Nephron (organoid): ENCODE results near the gene CDHR2.
"Not testable (repeated sequence)": the region's sequence is repeated elsewhere in the genome, so short reads cannot be mapped to it uniquely, and the experiment has no call there.

Experiments
- H3K27ac Mint-ChIP-seq, 3 experiments: 2 replicates each; pipeline ENCODE4 v1.8.0; 2020; ENCODE audit warnings: mixed read lengths in 3 of 3, mild to moderate bottlenecking in 2 of 3, moderate library complexity in 1 of 3
- H3K27me3 Mint-ChIP-seq: 2 replicates; pipeline ENCODE4 v1.8.0; 2021; ENCODE audit warnings: low read depth, mild to moderate bottlenecking, moderate library complexity, mixed read lengths
- H3K36me3 Mint-ChIP-seq: 2 replicates; pipeline ENCODE4 v1.8.0; 2020; ENCODE audit warnings: low read depth, mixed read lengths
- H3K4me1 Mint-ChIP-seq: 2 replicates; pipeline ENCODE4 v1.8.0; 2020; ENCODE audit warnings: mixed read lengths
- H3K4me3 Mint-ChIP-seq, 3 experiments: 2 replicates each; pipeline ENCODE4 v1.8.0; 2020; ENCODE audit warnings: mild to moderate bottlenecking in 3 of 3, mixed read lengths in 3 of 3, moderate library complexity in 2 of 3
- H3K9me3 Mint-ChIP-seq: 2 replicates; pipeline ENCODE4 v1.8.0; 2020; ENCODE audit warnings: mixed read lengths
- TF ChIP-seq, protein P1 (sequence below), 3 experiments: fragments of 200-600 bp; sonication (generic); IDR thresholded peaks; one replicate each; pipeline ENCODE4 v1.5.0; 2021; ENCODE audit warnings: antibody characterized with exemption in 3 of 3; ENCODE audit not compliant: unreplicated experiment in 3 of 3

CDHR2 gene

DNA sequence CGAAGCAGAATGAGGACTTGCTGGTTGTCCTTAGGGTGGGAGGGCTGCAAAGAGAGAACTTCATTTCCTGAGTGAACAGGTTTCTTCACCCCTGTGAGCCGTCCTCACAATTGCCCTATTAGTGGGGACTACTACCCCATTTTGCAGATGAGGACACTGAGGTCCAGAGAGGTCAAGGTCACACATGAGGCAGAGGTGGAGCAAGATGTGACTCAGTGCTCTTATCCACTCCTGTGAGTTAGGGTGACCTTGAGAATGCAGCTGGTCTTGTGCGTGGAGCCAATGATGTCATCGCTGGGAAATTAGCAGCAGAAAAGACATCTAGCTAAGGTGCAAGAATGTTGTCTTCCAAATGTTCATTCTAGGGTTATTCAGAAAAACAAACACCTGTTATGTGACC lies 33.9 kb downstream of the CDHR2 start:
- Mint-ChIP-seq H3K27me3 (peaks cover 11% of the 10 kb centered on the region), H3K9me3 (peaks cover 15% of the 10 kb centered on the region), H3K4me1 (no peaks in the 10 kb centered on the region), H3K36me3 (no peaks in the 10 kb centered on the region), H3K27ac (no peak overlapping the region), H3K4me3 (no peak overlapping the region)
- TF ChIP-seq, protein P1, sequence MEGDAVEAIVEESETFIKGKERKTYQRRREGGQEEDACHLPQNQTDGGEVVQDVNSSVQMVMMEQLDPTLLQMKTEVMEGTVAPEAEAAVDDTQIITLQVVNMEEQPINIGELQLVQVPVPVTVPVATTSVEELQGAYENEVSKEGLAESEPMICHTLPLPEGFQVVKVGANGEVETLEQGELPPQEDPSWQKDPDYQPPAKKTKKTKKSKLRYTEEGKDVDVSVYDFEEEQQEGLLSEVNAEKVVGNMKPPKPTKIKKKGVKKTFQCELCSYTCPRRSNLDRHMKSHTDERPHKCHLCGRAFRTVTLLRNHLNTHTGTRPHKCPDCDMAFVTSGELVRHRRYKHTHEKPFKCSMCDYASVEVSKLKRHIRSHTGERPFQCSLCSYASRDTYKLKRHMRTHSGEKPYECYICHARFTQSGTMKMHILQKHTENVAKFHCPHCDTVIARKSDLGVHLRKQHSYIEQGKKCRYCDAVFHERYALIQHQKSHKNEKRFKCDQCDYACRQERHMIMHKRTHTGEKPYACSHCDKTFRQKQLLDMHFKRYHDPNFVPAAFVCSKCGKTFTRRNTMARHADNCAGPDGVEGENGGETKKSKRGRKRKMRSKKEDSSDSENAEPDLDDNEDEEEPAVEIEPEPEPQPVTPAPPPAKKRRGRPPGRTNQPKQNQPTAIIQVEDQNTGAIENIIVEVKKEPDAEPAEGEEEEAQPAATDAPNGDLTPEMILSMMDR (IDR thresholded peaks at IDR 0.05; ENCODE audit: unreplicated experiment in 3 of 3), result no peak

DNA sequence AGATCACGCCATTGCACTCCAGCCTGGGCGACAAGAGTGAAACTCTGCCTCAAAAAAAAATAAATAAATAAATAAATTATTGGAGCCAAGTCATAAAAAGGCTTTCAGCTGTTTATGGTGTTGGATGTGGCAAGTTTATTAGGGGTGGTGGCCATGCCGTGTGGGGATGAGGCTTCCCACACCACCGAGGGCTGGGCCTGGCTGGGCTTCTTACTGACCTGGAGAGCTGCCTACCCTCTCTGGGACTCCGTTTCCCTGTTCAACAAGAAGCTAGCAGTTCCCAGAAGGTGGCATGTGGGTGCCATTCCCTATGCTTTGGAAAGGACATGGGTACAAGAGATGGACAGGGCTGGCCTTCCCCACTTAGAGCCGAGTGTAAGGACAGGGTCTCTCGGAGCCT lies 38.3 kb downstream of the CDHR2 start:
- Mint-ChIP-seq H3K9me3 (peaks cover 15% of the 10 kb centered on the region), H3K4me3 (no peak overlapping the region), H3K27me3 (peaks cover 4% of the 10 kb centered on the region), H3K27ac (no peak overlapping the region), H3K4me1 (no peaks in the 10 kb centered on the region), H3K36me3 (no peaks in the 10 kb centered on the region)
- TF ChIP-seq, protein P1 (IDR thresholded peaks at IDR 0.05; ENCODE audit: unreplicated experiment in 3 of 3), result no peak

DNA sequence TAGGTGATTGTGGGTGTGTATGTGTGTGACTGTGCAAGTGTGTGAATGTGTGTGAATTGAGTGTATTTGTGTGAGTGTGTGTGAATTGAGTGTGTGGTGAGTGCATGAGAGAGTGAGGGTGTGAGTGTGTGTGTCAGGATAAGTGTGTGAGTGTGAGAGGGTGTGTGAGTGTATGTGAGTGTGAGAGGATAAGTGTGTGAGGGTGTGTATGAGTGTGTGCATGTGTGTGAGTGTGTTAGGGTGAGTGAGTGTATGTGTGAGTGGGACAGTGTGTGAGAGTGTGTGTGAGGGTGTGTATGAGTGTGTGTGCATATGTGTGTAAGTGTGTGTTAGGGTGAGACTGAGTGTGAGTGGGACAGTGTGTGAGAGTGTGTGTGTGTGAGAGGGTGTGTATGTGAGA lies 39.2 kb downstream of the CDHR2 start:
- TF ChIP-seq, protein P1 (IDR thresholded peaks at IDR 0.05; ENCODE audit: unreplicated experiment in 3 of 3), result no peak
- peaks cover 14% of the 10 kb centered on the region for H3K9me3 Mint-ChIP-seq
- H3K27ac Mint-ChIP-seq, result no peak overlapping the region
- no peaks in the 10 kb centered on the region for H3K27me3 Mint-ChIP-seq
- no peak overlapping the region for H3K4me3 Mint-ChIP-seq
- no peaks in the 10 kb centered on the region for H3K36me3 Mint-ChIP-seq
- H3K4me1 Mint-ChIP-seq, result no peaks in the 10 kb centered on the region

DNA sequence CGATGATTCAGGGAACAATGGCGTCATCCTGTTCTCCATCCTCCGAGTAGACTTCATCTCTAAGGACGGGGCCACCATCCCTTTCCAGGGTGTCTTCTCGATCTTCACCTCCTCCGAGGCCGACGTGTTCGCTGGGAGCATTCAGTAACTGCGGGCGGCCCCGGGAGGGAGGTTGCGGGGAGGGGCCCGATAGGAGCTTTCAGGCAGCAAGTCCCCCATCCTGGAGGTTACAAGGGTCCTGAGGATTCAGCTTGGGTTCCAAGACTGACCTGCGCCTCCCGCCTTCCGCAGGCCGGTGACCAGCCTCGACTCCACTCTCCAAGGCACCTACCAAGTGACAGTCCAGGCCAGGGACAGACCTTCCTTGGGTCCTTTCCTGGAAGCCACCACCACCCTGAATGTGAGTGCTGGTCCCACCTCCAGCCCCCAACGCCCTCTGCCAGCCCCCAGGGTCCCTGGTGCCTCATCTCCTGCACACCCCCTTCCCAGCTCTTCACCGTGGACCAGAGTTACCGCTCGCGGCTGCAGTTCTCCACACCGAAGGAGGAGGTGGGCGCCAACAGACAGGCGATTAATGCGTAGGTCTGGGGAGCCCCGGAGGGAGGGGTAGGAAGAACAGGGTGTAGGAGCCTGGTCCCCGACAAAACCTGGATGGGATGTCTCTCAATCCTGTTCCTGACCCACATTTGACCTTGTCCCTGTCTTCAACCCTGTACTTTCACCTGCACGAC lies 40.1 kb downstream of the CDHR2 start:
- no peaks in the 10 kb centered on the region for H3K36me3 Mint-ChIP-seq
- H3K4me3 Mint-ChIP-seq, result no peak overlapping the region
- H3K9me3 Mint-ChIP-seq, result peaks cover 9% of the 10 kb centered on the region
- no peaks in the 10 kb centered on the region for H3K4me1 Mint-ChIP-seq
- no peak overlapping the region for H3K27ac Mint-ChIP-seq
- H3K27me3 Mint-ChIP-seq, result peaks cover under 1% of the 10 kb centered on the region
- TF ChIP-seq, protein P1 (IDR thresholded peaks at IDR 0.05; ENCODE audit: unreplicated experiment in 3 of 3), result no peak

DNA sequence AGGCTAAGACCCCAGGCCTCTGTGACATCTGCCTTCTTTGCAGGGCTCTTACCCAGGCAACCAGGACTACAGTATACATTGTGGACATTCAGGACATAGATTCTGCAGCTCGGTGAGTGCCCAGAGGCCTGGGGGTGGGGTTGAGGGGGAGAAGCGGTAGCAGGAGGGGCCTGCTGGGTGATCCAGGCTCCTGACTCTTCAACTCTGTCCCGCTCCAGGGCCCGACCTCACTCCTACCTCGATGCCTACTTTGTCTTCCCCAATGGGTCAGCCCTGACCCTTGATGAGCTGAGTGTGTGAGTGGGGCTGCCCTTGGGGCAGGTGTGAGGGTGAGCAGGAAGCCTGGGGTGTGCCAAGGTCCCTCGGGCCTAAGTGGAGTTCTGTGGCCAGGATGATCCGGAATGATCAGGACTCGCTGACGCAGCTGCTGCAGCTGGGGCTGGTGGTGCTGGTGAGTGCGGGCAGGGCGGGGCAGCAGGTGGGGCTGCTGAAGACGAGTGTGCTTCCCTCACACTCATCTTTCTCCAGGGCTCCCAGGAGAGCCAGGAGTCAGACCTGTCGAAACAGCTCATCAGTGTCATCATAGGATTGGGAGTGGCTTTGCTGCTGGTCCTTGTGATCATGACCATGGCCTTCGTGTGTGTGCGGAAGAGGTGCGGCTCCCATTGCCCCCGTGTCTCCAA lies 41.0 kb downstream of the CDHR2 start:
- no peaks in the 10 kb centered on the region for H3K36me3 Mint-ChIP-seq
- no peak overlapping the region for H3K27ac Mint-ChIP-seq
- peaks cover 8% of the 10 kb centered on the region for H3K27me3 Mint-ChIP-seq
- TF ChIP-seq, protein P1 (IDR thresholded peaks at IDR 0.05; ENCODE audit: unreplicated experiment in 3 of 3), result no peak
- peaks cover 7% of the 10 kb centered on the region for H3K9me3 Mint-ChIP-seq
- no peak overlapping the region for H3K4me3 Mint-ChIP-seq
- no peaks in the 10 kb centered on the region for H3K4me1 Mint-ChIP-seq

DNA sequence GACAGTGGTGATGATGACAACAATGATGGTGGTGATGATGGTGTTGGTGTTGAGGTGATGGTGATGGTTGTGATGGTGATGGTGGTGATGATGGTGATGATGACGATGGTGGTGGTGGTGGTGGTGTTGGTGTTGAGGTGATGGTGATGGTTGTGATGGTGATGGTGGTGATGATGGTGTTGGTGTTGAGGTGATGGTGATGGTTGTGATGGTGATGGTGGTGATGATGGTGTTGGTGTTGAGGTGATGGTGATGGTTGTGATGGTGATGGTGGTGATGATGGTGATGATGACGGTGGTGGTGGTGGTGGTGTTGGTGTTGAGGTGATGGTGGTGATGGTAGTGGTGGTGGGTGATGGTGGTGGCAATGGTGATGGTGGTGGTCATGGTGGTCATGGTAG lies 42.5 kb downstream of the CDHR2 start:
- not testable (repeated sequence) for H3K9me3 Mint-ChIP-seq, H3K36me3 Mint-ChIP-seq, H3K4me3 Mint-ChIP-seq, H3K4me1 Mint-ChIP-seq, H3K27ac Mint-ChIP-seq
- H3K27me3 Mint-ChIP-seq, result peaks cover 21% of the 10 kb centered on the region
